IMR-90 (cell line): ENCODE measurements around the gene PTPRK.

Source experiments
- BHLHE40 ChIP-seq: fragments of 150-350 bp; IDR thresholded peaks from 2 replicates; pipeline ENCODE4 v1.6.1; 2016; ENCODE audit warnings: mild to moderate bottlenecking, low read depth, low read length
- CHD1 ChIP-seq: IDR thresholded peaks from 2 replicates; pipeline ENCODE4 v1.6.1; 2012; ENCODE audit warnings: low read depth, low read length, improper control_type of control experiment
- CTCF ChIP-seq: conservative IDR thresholded peaks from 2 replicates; pipeline ENCODE4 v1.5.1; 2012; ENCODE audit warnings: mild to moderate bottlenecking, low read depth, low read length, improper control_type of control experiment
- ELK1 ChIP-seq: fragments of 150-350 bp; IDR thresholded peaks from 2 replicates; pipeline ENCODE4 v1.6.1; 2016; ENCODE audit warnings: low read depth, mild to moderate bottlenecking, low read length, moderate library complexity, borderline replicate concordance
- MXI1 ChIP-seq: IDR thresholded peaks from 2 replicates; pipeline ENCODE4 v1.6.1; 2012; ENCODE audit warnings: low read depth, mild to moderate bottlenecking, low read length, moderate library complexity, borderline replicate concordance
- POLR2A ChIP-seq: IDR thresholded peaks from 2 replicates; pipeline ENCODE4 v1.6.1; 2012; ENCODE audit warnings: mild to moderate bottlenecking, low read depth, low read length
- RFX5 ChIP-seq: IDR thresholded peaks from 2 replicates; pipeline ENCODE4 v1.8.0; 2012; ENCODE audit warnings: low read depth, mild to moderate bottlenecking, low read length, moderate library complexity
- USF2 ChIP-seq: fragments of 150-350 bp; IDR thresholded peaks from 2 replicates; pipeline ENCODE4 v1.6.1; 2017; ENCODE audit warnings: mild to moderate bottlenecking, antibody characterized with exemption, low read length, low read depth

- TF ChIP-seq CHD1: no peak
- no peak for TF ChIP-seq CTCF
- no peak for TF ChIP-seq POLR2A
- TF ChIP-seq RFX5: no peak
- no peak for TF ChIP-seq USF2
- TF ChIP-seq MXI1: no peak
- no peak for TF ChIP-seq ELK1
- no peak for TF ChIP-seq BHLHE40
Measured at GRCh38 chr6:128567029-128567428, 46.6 kb upstream of the PTPRK start.
